Activated CD4-positive, alpha-beta T cell treated with anti-CD3 and anti-CD28 coated beads, Interleukin-2, amount 10 ng/mL, durations not matched to agents 7 days and 5 days (primary cell): ENCODE data around the gene CYTL1. TPM values are rescaled to one million over a fixed set of nuclear protein-coding genes. Genes with fewer than 3 reads are reported as not detected.

ENCODE experiments used
- CTCF ChIA-PET: fragments of 350-600 bp; sonication (Branson Sonifier 250); formaldehyde crosslinking; loops from one replicate; lab custom pipeline; 2021; ENCODE audit warnings: antibody characterized with exemption; lab: Charles Lee
- POLR2A ChIA-PET: fragments of 350-600 bp; sonication (Branson Sonifier 250); formaldehyde crosslinking; loops from one replicate; lab custom pipeline; 2021; ENCODE audit warnings: antibody characterized with exemption; lab: Charles Lee
- DNase-seq: peaks from one replicate; pipeline ENCODE4 v3.0.0-alpha.2; 2020
- H3K27ac Mint-ChIP-seq: one replicate; pipeline ENCODE4 v1.8.0; 2021; ENCODE audit warnings: mild to moderate bottlenecking, moderate library complexity, mixed read lengths
- H3K27me3 Mint-ChIP-seq: one replicate; pipeline ENCODE4 v1.8.0; 2021; ENCODE audit warnings: mixed read lengths
- H3K36me3 Mint-ChIP-seq: one replicate; pipeline ENCODE4 v1.8.0; 2021; ENCODE audit warnings: low read depth, mixed read lengths
- H3K4me1 Mint-ChIP-seq: one replicate; pipeline ENCODE4 v1.8.0; 2021; ENCODE audit warnings: mixed read lengths
- H3K4me3 Mint-ChIP-seq: one replicate; pipeline ENCODE4 v1.8.0; 2021; ENCODE audit warnings: mild to moderate bottlenecking, moderate library complexity, mixed read lengths
- H3K9me3 Mint-ChIP-seq: one replicate; pipeline ENCODE4 v1.8.0; 2021; ENCODE audit warnings: mixed read lengths
- total RNA-seq, 2 experiments: library from RNA; stranded (reverse); gene quantifications; one replicate each; pipeline ENCODE4 v1.2.3, GENCODE V29; 2021

CYTL1 gene
- total RNA-seq, 2 experiments from 2014 or later, result not detected

DNA sequence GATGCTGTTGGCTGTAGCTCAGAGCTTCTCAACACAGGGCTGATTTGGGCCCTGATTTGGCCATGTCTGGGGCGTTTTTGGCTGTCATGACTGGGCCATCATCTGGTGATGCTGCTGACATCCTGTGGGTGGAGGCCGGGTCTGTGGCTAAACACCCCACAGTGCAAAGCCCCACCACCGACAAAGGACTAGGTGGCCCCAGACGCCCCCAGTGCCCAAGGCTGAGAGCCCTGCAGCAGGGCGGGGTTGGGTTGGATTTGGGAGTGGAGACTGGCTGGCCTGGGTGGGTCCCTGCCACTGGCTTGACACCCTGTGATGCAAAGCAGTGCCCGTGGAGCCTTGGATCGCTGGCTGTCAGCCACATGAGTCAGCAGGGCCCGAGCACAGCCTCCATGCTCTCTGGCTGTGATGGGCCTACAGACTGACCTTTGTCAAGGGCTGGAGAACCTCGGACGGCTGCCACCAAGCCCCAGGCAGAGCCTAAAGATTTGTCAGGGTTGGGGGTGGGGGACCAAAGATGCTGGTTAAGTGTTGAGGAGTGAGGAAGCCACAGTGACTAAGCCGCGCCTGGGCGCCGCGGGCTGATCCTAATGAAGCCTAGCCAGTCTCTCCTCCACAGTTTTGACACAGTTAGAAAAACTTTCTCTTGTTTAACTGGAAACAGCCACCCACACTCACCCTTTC is 28.3 kb downstream of the CYTL1 start:
- ChIA-PET CTCF (no interaction called here), POLR2A (no interaction called here)
- Mint-ChIP-seq H3K27ac (no peak overlapping the region), H3K36me3 (no peaks in the 10 kb centered on the region), H3K4me3 (no peak overlapping the region), H3K4me1 (no peaks in the 10 kb centered on the region), H3K27me3 (no peaks in the 10 kb centered on the region), H3K9me3 (no peaks in the 10 kb centered on the region)
- DNase-seq, result no peak

DNA sequence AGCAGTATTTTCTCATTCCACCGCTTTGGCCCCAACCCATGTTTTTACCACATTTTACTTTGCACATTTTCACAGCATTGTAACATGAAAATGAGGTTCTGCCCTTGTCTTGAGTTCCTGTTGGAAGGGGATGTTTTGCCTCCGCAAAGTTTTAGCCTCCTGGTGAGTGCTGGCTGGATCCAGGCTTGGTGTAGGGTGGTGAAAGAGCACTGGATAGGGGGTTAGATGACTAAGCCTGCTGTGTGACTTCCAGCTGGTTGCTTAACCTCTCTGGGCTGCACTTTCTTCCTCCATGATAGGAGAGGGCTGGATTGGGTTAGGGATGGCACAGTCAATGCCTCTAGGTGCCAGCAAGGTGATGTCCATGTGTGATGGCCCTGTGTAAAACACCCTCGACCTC is 28.9 kb downstream of the CYTL1 start:
- no peak for DNase-seq
- Mint-ChIP-seq H3K9me3 (no peaks in the 10 kb centered on the region), H3K27ac (no peak overlapping the region), H3K4me1 (no peaks in the 10 kb centered on the region), H3K27me3 (no peaks in the 10 kb centered on the region), H3K4me3 (no peak overlapping the region), H3K36me3 (no peaks in the 10 kb centered on the region)
- ChIA-PET POLR2A (no interaction called here), CTCF (no interaction called here)

GRCh38 chr4:4989083-4989622 is 30.1 kb downstream of the CYTL1 start:
- no peaks in the 10 kb centered on the region for H3K4me1 Mint-ChIP-seq

DNA sequence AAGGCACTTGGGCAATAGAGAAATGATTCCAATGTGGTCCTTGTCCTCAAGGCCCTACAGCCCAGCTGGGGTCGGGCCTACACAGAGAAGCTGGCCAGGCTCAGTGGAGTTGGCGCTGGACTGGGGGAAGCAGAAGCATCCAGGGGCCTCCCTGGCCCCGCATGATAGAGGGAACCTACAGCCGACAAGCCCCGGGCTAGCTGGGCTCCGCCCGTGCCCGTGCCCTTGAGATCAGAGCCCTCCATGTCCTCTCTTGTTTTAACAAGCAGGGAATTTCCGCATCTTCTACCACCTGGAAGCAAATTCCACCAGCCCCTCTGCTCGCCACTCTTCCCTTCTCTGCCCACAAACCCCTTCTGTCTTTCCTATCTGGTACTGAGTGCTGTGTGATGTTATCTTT is 31.6 kb downstream of the CYTL1 start:
- Mint-ChIP-seq H3K27ac (no peak overlapping the region), H3K27me3 (no peaks in the 10 kb centered on the region), H3K36me3 (no peaks in the 10 kb centered on the region), H3K4me3 (no peak overlapping the region), H3K9me3 (no peaks in the 10 kb centered on the region), H3K4me1 (no peaks in the 10 kb centered on the region)
- CTCF ChIA-PET, result no interaction called here
- POLR2A ChIA-PET, result no interaction called here
- no peak for DNase-seq

More at GRCh38 chr4:4989083-4989622, 30.1 kb downstream of the CYTL1 start:
- no peak for DNase-seq
- Mint-ChIP-seq H3K36me3 (no peaks in the 10 kb centered on the region), H3K4me3 (no peak overlapping the region), H3K27ac (no peak overlapping the region), H3K27me3 (no peaks in the 10 kb centered on the region), H3K9me3 (no peaks in the 10 kb centered on the region)
- ChIA-PET CTCF (no interaction called here), POLR2A (no interaction called here)

- no peak overlapping the region for H3K4me3 Mint-ChIP-seq
- POLR2A ChIA-PET, result no interaction called here
- no peak overlapping the region for H3K27ac Mint-ChIP-seq
These were observed 32.4 kb downstream of the CYTL1 start for GRCh38 chr4:4986841-4987240.

GRCh38 chr4:4985844-4986243 is 33.4 kb downstream of the CYTL1 start:
- H3K9me3 Mint-ChIP-seq, result no peaks in the 10 kb centered on the region
- H3K27ac Mint-ChIP-seq, result no peak overlapping the region
- CTCF ChIA-PET, result no interaction called here
- no peaks in the 10 kb centered on the region for H3K4me1 Mint-ChIP-seq
- H3K36me3 Mint-ChIP-seq, result no peaks in the 10 kb centered on the region
- H3K27me3 Mint-ChIP-seq, result no peaks in the 10 kb centered on the region
- no peak for DNase-seq
- POLR2A ChIA-PET, result no interaction called here
- H3K4me3 Mint-ChIP-seq, result no peak overlapping the region

More at GRCh38 chr4:4986841-4987240, 32.4 kb downstream of the CYTL1 start:
- H3K4me1 Mint-ChIP-seq, result no peaks in the 10 kb centered on the region
- H3K9me3 Mint-ChIP-seq, result no peaks in the 10 kb centered on the region
- CTCF ChIA-PET, result no interaction called here
- H3K36me3 Mint-ChIP-seq, result no peaks in the 10 kb centered on the region
- no peaks in the 10 kb centered on the region for H3K27me3 Mint-ChIP-seq
- no peak for DNase-seq

DNA sequence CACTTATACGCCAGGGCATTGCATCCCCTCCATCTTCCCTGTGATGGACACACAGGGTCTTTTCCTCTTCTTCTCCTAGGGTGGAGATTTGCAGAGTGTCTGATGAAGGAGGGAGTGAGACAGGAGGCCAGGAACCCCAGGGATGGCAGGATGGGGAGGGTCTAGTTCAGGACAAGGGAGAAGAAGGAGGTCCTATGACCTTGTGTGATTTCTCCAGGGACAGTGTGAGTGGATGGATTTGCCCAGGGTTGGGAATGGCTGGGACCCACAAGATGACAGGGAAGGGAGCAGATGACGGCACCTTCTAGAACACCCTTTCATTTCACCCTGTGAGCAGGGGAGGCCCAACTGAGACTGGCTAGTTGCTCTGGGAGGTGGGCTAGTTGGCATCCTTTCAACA is 34.2 kb downstream of the CYTL1 start:
- DNase-seq, result no peak
- CTCF ChIA-PET, result no interaction called here
- Mint-ChIP-seq H3K36me3 (no peaks in the 10 kb centered on the region), H3K9me3 (no peaks in the 10 kb centered on the region), H3K4me1 (no peaks in the 10 kb centered on the region), H3K4me3 (no peak overlapping the region), H3K27me3 (no peaks in the 10 kb centered on the region), H3K27ac (no peak overlapping the region)
- POLR2A ChIA-PET, result no interaction called here

- no peak for DNase-seq
- Mint-ChIP-seq H3K4me3 (no peak overlapping the region), H3K27me3 (no peaks in the 10 kb centered on the region), H3K9me3 (no peaks in the 10 kb centered on the region), H3K27ac (no peak overlapping the region), H3K4me1 (no peaks in the 10 kb centered on the region), H3K36me3 (no peaks in the 10 kb centered on the region)
- CTCF ChIA-PET, result no interaction called here
- POLR2A ChIA-PET, result no interaction called here
These were observed 35.1 kb downstream of the CYTL1 start for GRCh38 chr4:4984186-4984585.

- ChIA-PET POLR2A (no interaction called here), CTCF (no interaction called here)
- no peak for DNase-seq
- H3K27ac Mint-ChIP-seq, result no peak overlapping the region
- H3K9me3 Mint-ChIP-seq, result peaks cover 2% of the 10 kb centered on the region
- H3K36me3 Mint-ChIP-seq, result no peaks in the 10 kb centered on the region
- H3K27me3 Mint-ChIP-seq, result no peaks in the 10 kb centered on the region
- H3K4me3 Mint-ChIP-seq, result no peak overlapping the region
- H3K4me1 Mint-ChIP-seq, result no peaks in the 10 kb centered on the region
These were observed 37.4 kb downstream of the CYTL1 start for GRCh38 chr4:4981827-4982226.

DNA sequence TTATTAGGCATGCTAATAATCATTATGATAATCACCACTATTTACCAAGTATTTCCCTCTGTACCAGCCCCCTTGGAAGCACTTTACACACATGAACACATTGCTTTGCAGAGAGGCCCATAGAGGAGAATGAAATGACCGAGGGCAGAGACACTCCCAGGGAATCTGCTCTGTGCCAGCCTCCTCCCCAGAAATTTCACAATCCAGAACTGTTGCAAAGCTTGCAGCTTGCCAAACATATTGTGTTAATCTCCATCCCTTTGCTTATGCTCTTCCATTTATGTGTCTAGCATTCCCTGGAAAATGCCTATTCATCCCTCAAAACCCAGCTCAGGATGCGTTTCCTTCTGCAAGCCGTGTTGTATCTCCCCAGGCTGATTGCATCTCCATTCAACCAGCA is 37.8 kb downstream of the CYTL1 start:
- no peak overlapping the region for H3K27ac Mint-ChIP-seq
- no peaks in the 10 kb centered on the region for H3K27me3 Mint-ChIP-seq
- POLR2A ChIA-PET, result no interaction called here
- no peak overlapping the region for H3K4me3 Mint-ChIP-seq
- CTCF ChIA-PET, result no interaction called here
- no peaks in the 10 kb centered on the region for H3K36me3 Mint-ChIP-seq
- peaks cover 3% of the 10 kb centered on the region for H3K9me3 Mint-ChIP-seq
- DNase-seq, result no peak
- H3K4me1 Mint-ChIP-seq, result no peaks in the 10 kb centered on the region

DNA sequence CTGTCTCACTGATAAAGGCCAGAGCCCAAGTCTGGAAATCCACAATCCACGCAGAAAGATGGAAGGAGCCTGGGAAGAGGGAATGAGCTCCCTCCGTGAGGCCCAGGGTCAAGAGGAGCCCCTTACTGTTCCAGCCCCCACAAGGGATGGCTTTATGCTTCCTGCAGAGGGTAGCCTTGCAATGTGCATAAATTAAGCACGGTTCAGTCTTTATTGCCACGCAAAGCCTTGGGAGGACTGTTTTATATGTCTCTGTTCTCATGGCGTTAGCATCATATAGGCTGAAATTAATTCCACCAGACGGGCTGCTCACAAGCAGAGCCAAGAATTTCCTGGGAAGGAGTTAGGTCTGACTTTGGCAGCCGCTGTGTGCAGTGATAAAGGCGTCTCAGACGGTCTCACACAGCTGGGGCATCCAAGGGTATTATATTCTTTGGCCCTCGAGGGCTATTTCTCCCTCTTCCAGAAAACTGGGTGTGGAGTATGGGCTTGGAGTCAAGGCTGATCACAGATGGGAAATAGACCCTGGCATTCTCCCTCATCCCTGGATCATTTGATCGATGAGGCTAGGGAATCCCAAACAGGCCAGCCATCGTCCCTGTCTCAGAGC is 38.5 kb downstream of the CYTL1 start:
- CTCF ChIA-PET, result no interaction called here
- DNase-seq, result no peak
- H3K9me3 Mint-ChIP-seq, result peaks cover 5% of the 10 kb centered on the region
- no peak overlapping the region for H3K27ac Mint-ChIP-seq
- H3K36me3 Mint-ChIP-seq, result no peaks in the 10 kb centered on the region
- H3K4me1 Mint-ChIP-seq, result no peaks in the 10 kb centered on the region
- no peak overlapping the region for H3K4me3 Mint-ChIP-seq
- POLR2A ChIA-PET, result no interaction called here
- no peaks in the 10 kb centered on the region for H3K27me3 Mint-ChIP-seq

DNA sequence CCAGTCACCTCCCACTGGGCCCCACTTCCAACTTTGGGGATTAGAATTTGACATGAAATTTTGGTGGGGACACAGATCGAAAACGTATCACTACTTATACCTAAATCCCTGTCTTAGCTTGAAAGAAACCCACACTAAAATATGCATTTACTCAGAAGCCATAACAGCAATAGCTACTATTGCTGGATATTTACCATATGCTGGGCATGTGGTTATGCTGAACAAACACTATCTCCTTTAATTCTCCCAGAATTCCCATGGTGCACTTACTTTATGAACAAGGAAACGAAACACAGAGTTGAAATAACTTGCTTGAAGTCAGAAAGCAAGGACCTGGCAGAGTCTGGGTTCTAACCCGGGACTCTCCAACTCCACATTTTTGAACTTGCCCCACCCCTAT is 39.3 kb downstream of the CYTL1 start:
- Mint-ChIP-seq H3K36me3 (no peaks in the 10 kb centered on the region), H3K4me1 (no peaks in the 10 kb centered on the region), H3K9me3 (peaks cover 11% of the 10 kb centered on the region), H3K4me3 (no peak overlapping the region), H3K27me3 (no peaks in the 10 kb centered on the region), H3K27ac (no peak overlapping the region)
- DNase-seq, result no peak
- POLR2A ChIA-PET, result no interaction called here
- CTCF ChIA-PET, result no interaction called here

DNA sequence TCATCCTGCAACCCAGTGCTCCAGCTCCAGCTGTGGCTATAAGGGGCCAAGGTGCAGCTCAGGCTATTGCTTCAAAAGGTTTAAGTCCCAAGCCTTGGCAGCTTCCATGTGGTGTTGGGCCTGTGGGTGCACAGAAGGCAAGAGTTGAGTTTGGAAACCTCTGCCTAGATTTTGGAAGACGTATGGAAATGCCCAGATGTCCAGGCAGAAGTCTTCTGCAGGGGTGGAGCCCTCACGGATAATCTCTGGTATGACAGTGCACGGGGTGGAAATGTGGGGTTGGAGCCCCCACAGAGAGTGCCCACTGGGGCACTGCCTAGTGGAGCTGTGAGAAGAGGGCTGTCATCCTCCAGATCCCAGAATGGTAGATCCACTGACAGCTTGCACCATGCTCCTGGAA is 44.5 kb downstream of the CYTL1 start:
- CTCF ChIA-PET, result no interaction called here
- POLR2A ChIA-PET, result no interaction called here
- Mint-ChIP-seq H3K36me3 (no peaks in the 10 kb centered on the region), H3K9me3 (peaks cover 18% of the 10 kb centered on the region), H3K27me3 (no peaks in the 10 kb centered on the region), H3K4me3 (no peak overlapping the region), H3K27ac (no peak overlapping the region), H3K4me1 (no peaks in the 10 kb centered on the region)
- no peak for DNase-seq

GRCh38 chr4:4971796-4972195 is 47.5 kb downstream of the CYTL1 start:
- CTCF ChIA-PET, result no interaction called here
- H3K27me3 Mint-ChIP-seq, result no peaks in the 10 kb centered on the region
- no peak overlapping the region for H3K4me3 Mint-ChIP-seq
- H3K4me1 Mint-ChIP-seq, result no peaks in the 10 kb centered on the region
- no peak for DNase-seq
- no peaks in the 10 kb centered on the region for H3K36me3 Mint-ChIP-seq
- no peak overlapping the region for H3K27ac Mint-ChIP-seq
- POLR2A ChIA-PET, result no interaction called here
- peaks cover 16% of the 10 kb centered on the region for H3K9me3 Mint-ChIP-seq
